Fibroblast of pulmonary artery (primary cell): Measurements from ENCODE around the gene LARGE1.

Source experiments
- DNase-seq: peaks from one replicate; pipeline ENCODE4 v3.0.0-alpha.2; 2010; ENCODE audit warnings: low read depth
- H3K4me3 ChIP-seq: replicated peaks from 2 replicates; pipeline ENCODE4 v1.5.1; 2011; ENCODE audit warnings: low read depth, mild to moderate bottlenecking, control low read depth, low read length, moderate library complexity
- CTCF ChIP-seq: IDR thresholded peaks from 2 replicates; pipeline ENCODE4 v1.5.1; 2011; ENCODE audit warnings: mild to moderate bottlenecking, control low read depth, low read length, inconsistent platforms; ENCODE audit errors: missing control alignments

LARGE1 gene

DNA sequence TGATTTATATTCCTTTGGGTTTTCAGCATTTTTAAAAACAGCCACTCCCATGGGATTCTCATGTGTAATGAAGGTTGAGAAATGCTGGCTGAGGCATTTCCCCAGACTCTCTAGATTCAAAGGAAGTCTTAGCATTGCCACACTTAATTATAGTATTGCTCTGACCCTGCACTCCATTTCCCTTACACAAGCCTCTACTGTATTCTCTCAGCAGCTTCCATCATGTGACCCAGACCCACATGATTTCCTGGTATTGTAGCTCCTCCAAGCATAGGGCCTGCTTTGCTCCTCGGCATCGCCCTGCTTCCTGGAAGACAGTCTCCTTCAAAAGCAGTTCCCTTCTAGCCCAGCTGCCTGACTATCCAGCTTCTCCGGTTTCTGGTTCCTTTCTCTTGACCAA, 261.5 kb downstream of the LARGE1 start:
- peak; percentile 90 for DNase-seq
- H3K4me3 ChIP-seq = no peak overlapping the region
- no peak for TF ChIP-seq CTCF

DNA sequence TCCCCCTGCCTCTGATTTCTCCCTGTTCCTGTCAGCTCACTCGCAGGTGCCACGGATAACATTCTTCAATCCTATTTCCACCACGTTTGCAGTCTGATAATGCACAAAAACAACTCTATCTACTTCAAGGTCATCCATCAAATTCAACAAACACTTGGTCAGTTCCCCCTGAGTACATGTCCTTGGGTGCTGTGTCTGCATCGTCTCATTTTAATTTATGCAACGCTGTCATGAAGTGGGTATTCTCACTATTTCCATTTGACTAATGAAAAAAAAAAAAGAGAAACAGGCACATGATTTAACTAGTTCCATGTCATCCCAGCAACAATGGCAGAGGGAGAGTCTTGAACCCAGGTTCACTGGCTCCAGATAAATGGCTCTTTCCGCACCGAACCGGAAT, 262.6 kb downstream of the LARGE1 start:
- TF ChIP-seq CTCF = no peak
- no peak overlapping the region for H3K4me3 ChIP-seq
- no peak for DNase-seq

DNA sequence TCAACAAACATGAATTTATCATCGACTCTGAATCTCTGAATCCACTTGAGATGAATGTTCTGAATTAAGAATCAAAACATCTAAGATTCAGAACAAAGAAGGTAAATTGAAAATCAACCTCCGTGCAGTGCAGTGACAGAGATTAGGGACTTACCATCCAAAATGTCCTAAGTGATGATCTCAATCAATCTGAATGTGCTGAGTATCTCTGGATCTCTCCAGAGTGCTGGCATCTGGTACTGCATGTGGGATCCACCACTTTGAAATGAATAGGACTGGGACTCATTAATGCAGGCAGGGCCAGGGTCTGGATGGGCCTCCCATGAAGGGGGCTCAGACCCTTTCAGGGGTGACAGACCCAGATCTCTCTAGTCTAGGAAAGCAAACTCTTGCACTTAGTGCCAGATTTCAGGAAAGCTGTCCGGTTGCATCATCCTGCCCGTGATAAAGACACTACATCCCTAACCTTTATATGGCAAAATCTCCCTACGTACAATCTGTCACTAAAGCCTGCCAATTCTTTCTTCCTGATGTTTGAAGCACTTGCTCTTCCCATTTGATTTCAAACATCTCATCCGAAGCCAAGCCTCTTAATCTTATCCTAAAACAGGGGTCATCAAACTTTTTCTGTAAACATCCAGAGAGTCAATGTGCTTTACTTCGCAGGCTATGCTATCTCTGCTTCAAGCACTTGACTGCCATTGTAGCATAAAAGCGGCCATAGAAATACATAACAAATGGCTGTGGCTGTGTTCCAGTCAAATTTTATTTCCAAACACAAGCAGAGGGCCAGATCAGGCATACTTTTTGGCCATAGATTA, 263.3 kb downstream of the LARGE1 start:
- H3K4me3 ChIP-seq = no peak overlapping the region
- no peak for DNase-seq
- TF ChIP-seq CTCF = no peak

DNA sequence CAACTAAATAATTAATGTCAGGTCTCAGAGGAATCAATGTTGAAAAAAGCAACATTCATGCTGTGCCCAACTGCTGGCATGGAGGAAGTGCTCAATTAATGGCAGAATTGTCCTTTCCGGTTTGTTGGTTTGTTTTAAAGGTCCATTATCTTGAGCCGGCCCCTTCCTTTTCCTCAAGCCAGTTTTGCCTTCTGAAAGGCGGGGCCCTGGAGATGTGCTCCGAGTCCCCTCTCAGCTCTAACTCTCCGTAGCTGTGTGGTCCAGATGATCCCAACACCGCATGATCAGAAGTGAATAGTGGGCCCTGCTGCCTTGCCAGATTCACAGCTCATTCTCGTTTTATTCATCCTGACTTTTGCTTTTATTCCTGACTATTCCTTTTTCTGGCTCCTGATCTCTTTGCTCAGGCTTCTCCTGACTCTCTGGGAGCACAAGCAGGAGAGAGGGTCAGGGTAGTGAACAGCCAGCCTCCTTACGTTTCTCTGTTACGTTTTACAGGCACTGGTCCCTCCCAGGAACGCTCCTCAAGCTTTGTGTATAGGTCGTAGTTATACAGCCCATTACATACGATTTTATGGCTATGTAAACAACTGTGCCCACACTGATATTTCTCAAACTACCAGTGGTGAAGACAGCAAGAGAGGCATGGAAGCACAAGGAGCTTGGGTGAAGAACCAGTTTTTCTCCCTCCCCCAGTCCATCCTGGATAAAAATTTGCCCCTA, 265.9 kb downstream of the LARGE1 start:
- DNase-seq = no peak
- TF ChIP-seq CTCF = no peak
- H3K4me3 ChIP-seq = no peak overlapping the region

GRCh38 chr22:33653532-33654063, 266.7 kb downstream of the LARGE1 start:
- no peak for DNase-seq
- no peak overlapping the region for H3K4me3 ChIP-seq
- TF ChIP-seq CTCF = no peak

GRCh38 chr22:33652615-33653014, 267.7 kb downstream of the LARGE1 start:
- no peak for DNase-seq
- no peak for TF ChIP-seq CTCF
- H3K4me3 ChIP-seq = no peak overlapping the region
